T-helper 1 cell (primary cell): Measurements from ENCODE around the gene CACNA2D1.

Experiments used
- DNase-seq, 5 donors: peaks; one replicate each; pipeline ENCODE4 v3.0.0-alpha.2; 2012 to 2020
- total RNA-seq, 4 donors: gene quantifications; one replicate each; lab custom pipeline; 2026; lab: John Stamatoyannopoulos, UW

The CACNA2D1 gene
- total RNA-seq = 0 to 0.54 (median 0) reads per million in 4 donors

DNA sequence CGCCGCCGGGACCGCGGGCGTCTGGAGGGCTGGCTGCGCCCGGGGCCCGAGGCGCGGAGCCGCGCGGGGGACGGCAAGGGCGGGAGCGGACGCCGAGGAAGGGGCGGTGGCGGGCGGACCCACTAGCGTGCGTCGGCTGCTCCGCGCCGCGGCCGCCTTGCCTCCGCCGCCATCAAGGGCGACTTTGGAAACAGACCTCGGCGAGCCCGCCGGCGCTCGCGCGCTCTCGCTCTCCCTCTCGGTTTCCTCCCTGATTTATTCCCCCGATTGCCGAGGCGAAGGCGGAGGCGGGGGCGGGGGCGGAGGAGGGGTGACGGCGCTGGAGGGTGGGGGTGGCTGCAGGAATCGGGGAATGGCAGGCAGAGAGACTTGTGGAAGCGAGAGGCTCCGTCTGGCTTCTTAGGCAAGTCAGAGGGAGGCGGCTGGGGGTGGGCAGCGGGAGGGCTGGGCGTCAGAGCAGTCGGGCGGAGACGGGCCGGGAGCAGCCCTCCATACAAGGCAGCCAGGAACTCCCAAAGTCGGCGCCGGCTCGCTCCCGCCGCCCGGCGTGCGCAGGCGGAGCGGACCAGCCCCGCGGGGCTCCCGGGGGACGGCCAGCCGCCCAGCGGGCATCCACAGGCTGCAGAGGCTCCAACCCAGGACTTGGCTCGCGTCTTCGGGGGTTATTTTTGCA is at the start of gene CACNA2D1:
CACNA2D1 (minus strand) TSS at position 231 of the 673 bp plus-strand sequence.
- no peak for DNase-seq

DNA sequence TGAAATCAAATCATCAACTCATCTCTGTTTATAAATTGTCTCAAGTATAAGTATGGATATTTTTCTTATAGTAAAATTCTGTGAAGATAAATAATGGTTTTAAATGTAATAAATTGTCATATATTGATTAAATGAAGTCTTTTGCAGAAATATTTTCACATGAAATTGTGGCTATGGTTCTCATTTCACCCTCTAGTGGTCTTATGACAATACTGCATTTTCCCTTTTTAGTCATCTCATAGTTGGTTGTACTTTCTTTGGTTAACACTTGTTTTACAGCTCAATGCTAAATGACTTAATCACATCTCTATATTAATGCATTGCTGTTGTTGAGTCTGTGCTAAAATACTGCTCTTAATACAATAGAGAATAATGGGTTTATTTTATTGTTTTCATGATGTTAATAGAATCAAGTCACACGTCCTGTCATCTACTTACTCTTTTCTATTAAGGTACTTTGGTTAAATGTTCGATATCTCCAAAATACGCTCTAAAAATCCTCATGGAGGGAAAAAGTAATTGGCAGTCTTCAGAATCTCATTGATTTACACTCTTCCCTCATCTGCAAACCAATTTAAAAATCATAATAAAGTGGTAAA is 38.0 kb upstream of the CACNA2D1 start:
- peak in 1 of 5 donors; percentile 0 for DNase-seq

DNA sequence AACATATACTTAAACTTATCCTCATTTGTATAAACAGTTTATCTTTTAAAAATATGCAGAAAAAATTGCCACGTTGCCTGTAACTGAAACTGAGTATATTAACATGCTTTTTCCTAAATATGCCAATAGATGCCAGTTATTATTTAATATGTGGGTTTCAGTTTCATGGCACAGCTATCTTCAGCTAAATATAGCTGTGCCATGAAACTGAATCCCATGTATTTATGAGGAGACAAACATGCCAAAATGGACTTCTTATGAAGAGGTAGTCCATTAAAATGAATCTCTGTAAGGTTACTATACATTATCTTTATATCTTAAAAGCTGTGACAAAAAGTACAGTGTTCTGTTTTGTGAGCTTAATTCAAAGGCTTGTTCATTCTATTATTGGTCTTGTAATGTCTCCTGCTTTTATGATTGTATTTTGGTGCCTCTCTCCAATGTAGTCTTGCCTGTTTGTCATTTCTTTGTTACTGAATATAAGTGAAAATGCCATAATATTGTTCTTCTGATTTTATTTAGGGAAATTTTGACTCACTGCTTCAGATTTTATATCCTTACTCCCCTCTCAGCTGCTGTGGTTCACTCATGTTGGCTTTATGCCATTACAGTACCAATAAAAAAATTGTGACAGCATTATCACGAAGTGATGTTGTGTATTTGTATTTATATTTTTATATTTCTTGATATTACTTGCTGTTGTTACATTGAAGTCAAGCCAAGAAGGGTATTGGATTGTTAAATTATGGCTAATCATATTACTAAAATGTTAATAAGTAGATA is 34.3 kb upstream of the CACNA2D1 start:
- no peak for DNase-seq

DNA sequence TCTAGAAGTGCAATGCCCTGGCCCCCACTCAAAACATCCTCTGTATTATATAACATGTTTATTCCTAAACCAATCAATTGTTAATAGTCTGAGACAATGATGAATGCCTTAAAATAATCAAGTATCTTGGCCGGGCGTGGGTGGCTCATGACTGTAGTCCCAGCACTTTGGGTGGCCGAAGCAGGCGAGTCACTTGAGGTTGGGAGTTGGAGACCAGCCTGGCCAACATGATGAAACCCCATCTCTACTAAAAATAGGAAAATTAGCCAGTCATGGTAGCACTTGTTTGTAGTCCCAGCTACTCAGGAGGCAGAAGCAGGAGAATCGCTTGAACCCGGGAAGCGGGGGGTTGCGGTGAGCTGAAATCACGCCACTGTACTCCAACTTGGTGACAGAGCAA is 29.4 kb upstream of the CACNA2D1 start:
- DNase-seq = no peak

DNA sequence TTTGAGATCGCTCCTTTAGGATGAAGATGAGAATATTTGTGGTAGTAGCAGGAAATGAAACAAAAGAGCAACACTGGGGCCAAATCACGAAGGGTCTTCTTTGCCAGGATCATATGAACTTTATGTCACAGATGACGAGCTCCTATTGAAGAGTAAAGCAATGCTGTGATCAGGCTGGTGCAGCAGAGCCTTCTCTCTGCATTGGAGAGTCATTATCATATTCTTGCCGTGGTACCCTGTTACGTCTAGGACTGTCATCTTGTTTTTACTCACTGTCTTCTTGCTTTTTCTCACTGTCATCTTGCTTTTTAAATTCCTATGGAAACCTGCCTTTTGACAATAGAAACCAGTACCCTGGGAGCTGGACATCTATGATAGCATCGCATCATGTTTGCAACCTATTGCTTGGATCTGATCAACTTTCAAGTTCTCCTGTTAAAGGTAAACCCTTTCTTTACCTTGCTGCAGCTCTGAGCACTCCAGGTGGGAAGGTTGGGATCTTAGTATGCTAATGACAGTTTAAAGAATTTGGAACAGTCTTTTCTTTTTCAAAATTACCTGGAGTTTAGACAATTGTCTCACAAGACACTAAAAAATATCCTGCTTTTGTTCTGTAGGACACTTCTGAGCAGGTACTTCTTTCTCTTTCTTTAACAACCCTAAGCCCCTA is 27.9 kb upstream of the CACNA2D1 start:
- no peak for DNase-seq

DNA sequence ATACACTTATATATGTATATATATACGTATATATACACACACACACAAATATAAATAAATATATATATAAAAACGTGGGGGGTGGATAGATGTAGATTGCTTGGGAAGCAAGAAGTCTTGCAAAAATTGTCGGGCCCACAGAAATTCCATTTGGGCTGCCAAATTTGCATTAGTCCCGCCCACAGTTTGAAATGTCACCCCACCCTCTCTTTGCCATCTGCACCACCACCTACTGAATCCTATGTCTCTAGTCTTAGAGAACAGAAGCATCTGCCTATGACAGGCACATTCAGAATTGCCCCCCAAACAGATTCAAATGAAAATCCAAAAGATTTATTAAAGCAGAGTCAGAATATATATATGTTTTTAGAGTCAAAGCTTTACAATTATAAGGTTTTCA is 25.6 kb upstream of the CACNA2D1 start:
- no peak for DNase-seq

DNA sequence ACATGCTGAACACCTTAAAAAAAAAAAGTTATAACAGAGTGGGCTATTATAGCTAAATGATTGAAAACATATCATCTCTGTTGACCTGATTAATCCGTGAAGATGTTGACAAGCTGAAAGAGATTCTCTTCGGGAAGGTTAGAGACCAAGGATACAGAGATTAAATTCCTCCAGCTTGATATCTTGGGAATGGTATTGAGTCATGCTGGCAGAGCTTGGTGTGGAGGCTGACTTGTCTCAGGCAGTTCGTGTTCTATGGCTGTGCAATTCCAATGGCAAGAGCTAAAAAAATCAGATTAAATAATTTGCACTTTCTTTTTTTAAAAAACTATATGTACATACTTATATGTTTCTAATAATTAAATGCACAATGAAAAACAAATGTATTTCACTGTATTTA is 24.9 kb upstream of the CACNA2D1 start:
- no peak for DNase-seq

DNA sequence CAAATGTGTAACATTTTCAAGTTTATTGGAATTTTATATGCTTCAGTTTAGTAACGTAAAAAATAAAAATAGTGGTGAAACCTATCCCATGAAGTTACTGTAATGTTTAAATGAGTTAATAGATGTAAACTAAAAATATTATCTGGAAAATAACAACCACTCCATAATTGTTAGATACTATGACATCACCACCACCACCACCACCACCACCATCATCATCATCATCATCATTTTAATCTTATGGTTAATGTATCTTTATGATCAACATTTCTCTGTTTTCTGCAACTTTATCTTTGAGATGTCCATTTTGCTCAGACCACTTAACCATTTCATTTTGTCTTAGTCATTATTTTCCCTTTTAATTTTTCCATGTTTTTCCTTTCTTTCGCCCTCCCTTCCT is 23.4 kb upstream of the CACNA2D1 start:
- no peak for DNase-seq

DNA sequence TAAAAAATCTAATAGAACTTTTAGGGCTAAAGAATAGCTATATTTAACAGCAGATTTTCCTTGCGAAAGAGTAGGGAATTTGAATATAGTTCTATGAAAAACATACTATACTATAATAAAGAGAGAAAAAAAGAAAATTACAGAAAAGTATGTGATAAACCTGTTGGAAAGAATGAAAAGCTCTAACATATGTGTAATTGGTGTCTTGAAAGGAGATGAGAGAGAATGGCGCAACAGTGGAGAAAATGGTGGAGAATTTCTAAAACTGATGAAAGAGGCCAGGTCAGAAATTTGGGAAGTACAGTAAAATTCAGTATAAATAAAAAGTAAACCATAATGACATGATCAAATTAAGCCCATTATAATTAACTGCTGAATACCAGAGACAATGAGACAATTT is 20.8 kb upstream of the CACNA2D1 start:
- no peak for DNase-seq

DNA sequence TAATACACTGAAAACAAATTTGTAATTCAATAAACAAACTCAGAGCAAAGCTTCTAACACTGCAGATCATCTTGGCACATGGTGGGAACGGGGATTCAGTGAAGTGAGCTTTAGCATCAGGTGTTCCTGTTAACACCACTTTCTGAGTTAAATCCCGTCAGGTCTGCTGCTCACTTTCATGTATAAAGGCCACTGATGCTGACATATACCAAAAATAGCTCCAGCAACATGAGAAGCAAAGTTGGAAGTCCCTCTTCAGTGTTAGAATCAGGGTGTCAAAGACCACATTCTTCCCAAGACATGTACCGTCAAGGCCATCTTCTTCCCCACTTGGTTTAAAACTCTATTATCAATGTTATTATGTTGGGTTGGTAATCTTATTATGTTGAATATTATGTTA is 11.7 kb upstream of the CACNA2D1 start:
- DNase-seq = no peak

DNA sequence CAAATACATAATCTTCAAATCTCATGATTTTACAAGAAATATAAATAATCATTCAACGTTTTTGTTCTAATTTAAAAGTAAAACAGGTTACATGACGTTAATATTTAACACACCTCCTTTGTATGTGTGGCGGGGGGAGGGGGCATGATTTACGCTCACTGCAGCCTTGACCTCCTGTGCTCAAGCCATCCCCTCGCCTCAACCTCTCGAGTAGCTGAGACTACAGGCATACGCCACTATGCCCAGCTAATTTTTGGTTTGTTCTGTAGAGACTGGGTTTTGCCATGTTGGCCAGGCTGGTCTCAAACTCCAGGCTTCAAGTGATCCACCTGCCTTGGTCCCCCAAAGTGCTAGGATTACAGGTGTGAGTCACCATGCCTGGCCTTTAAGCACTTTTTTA is 7.2 kb upstream of the CACNA2D1 start:
- no peak for DNase-seq

DNA sequence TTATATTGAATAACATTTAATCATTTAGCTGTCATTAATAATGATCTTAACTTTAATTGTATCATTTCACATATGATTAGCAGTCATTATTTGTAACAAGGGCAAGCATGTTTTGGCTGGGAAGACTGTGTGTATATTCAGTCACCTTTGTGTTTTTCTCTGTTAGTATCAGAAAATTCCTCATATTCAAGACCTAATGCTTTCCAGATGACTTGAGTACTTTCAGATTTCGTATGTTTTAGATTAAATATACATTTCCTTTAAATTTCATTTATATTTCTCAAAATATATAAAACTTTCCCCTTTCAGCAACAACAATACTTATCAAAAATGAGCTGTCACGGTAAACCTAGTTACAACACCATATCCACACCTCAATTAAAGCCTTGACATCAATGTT is 6.3 kb upstream of the CACNA2D1 start:
- no peak for DNase-seq

DNA sequence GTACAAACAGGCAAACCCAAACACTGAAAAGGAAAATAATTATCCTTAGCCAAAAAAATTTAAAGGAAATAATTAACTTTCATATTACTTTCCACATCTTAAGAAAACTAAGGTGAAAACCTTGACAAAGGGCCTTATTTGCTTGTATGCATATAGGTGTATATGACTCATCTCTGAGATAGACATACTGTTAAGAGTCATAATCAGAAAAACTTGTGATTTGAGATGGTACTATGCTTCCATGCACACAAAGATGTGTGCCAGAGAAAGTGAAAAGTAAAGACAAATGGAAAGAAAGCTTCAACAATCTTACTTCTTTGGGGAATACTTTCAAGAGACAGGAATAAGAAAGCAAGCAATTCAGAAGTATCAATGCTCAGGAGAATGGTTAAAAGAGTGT is 3.3 kb upstream of the CACNA2D1 start:
- no peak for DNase-seq

DNA sequence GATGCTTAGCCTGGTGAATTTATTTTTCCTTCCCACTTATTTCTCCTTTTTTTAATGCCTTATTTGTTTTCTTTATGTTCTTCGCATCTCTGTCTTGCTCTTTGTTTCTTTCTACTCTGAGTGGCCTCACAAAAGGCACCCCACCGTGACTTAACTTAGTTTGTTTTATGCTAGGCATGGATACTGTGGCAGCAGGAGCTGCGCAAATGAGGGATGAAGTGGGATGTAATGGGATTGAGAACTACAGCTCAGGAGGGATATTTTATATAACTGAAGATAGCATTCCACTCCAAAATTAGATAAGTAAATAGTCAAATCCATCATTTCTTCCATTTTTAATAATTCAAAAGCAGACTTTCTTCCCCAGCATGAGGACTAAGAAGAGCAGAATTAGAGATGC is 1.7 kb upstream of the CACNA2D1 start:
- DNase-seq = no peak

DNA sequence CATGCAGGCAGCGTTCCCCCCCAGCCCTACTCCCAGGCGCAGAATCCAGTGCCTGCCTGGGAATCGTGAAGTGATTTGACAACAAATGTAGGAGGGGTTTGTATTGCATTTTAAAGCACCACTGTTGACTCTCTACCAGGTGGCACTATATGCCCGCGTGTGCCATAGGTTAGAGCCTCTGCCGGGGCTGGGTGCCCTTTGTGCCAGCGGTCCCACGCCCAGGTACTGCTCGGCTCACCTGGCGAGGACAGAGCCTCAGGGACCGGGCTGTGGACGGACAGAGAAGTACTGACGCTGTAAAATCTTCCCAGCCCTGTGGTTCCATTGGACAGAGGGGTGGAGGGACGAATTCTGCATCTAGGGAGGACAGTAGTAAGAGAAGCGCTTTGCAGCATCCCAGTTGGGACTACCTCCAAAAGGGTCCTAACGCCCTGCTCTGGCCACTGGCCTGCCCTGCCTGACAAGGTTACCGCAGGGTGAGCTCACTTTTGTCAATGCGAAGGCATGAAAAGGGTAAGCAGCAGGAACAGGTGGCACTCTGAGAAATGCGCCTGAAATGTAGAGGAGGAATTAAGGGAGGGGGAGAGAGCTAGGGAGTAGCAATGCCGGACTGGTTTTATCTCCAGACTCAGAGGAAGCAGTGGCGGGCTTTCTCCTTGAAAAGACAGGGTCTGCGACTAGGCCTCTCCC is 788 bp upstream of the CACNA2D1 start:
- no peak for DNase-seq

DNA sequence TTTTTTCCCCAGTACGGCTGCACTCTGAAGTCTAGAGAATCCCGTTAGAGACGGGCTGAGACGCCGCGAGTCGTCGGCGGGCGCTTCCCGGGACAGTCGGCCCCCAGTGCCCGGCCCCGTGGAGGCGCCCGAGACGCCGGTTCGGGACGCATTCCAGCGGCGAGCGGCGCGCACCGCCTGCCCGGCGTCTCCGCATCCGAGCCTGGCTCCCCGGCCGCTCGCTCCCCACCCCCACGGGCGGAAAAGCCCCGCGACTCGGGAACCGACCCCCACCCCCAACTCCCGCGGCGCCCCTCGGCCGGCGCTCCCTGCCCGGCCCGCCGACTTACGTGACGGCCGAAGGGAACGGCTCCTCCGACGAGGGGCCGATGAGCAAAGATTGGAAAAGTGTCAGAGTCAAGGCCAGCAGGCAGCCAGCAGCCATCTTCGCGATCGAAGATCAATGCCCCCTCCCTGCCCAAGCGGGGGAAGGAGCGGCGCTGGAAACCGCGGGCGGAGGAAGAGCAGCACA is 486 bp downstream of the CACNA2D1 start:
- no peak for DNase-seq

DNA sequence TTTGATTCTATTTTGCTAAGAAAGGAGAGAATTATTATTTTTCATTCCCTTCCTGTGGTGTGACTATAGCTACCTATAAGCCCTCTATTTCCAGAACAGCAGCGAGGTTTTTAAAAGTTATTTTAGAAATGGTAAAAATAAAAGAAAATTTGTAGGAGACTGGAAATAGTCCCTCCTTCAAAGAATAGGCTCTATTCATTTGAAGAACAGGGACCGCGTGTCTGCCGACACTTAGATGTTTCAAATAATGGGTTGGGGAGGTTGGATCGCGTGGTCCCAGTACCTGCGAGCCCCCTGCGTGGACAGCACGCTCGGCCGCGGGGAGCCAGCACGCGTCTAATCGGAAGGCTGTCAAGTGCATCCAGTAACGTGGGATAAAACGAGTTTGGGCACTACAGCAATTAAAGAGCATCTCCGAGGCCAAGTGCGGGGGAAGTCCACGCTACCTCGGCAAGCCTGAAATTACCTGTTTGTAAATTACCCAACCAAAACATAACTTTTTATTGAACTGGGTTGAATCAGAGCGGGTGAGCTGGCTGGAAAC is 1.0 kb downstream of the CACNA2D1 start:
- DNase-seq = no peak

DNA sequence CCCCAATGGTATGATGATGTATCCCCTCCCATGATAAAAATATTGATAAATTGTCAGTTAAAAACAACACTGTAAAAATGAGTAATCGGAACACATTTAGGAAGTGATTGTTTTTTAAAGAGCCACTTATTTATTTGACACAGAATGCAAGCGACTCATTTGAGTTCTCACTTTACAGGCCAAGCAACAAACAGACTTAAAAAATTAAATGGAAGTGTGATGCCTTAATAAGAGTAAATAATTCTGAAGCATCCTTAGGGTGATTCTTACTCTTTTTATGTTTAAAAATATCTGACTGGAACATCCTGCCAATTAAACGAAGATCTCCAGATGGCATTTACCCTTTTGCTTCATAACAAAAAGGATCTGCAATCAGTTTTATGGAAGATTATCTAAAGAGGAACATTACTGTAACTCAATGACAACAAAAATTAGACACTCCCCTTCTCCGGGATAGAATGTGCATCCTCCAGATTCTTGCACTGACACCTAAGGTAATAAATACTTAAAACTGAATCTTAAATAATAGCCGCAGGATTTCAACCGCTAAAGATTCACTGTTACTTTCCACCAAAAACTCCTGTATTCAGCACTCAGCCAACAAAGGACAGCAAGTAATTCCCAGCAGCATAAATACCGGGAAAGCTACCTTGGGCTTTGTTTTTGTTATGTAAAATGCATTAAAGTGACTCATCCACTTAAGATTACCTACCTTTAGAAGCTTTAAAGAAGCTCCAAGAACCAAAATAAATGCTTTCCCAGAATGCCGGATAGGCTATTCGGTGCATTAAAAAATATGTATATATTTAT is 1.7 kb downstream of the CACNA2D1 start:
- DNase-seq = no peak

DNA sequence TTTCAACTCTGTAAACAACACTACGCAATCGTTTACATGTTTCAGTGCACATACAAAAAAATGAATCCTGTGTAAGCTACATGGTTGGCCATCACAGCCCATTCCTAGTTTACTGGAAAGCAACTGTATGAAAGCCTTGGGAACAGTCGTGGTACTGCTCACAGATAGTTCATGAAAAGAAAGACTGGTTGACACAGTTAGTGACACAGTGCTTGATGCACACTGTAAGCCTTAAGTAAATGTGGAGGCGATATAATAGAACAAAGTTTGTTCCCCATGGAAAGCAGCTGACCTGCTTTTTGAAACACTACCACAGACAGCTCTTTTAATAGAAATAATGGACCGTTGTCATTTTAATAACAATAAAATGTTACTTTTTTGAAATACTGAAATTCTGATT is 5.1 kb downstream of the CACNA2D1 start:
- DNase-seq = no peak

DNA sequence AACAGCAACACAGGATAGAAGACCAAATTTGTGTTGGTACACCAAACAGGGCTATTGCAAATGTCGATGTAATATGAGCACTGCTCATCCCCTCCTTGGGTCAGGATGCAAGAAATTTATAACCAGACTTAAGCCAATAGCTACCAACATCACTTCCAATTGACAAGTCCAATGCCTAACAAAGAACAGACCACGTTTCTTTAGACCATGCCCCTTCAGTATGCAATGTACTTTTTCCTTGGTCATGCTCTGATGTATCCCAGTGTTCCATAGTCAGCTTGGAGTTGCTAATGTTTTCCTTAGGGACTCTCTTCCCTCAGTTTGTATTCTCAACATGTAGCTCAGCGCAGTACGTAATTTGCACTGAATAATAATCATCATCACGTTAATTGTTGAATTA is 7.8 kb downstream of the CACNA2D1 start:
- no peak for DNase-seq

DNA sequence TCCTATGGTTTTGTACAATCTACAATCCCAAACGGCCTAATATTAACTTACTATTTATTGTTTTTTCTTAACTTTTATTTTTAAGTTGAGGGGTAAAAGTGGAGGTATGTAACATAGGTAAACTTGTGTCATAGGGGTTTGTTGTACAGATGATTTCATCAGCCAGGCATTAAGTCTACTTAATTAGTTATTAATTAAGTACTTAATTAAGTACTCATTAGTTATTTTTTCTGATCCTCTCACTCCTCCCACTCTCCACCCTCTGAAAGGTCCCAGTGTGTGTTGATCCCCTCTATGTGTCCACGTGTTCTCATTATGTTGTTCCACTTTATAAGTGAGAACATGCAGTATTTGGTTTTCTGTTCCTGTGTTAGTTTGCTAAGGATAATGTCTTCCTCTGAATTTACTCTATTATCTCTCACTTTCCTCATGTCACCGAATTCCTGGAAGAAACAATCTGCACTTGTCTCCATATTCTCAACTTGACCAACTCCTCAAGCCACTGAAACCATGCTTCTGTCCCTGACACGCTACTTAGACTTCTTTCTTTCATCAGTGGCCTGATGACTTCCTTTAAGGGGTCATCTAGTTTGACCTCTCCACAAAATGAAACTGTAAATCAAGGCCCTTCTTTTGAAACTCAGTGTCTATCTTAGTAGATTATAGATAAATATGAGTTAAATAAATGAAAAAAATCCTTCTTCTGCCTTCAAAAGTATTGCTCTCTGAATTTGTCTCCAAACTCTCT is 9.1 kb downstream of the CACNA2D1 start:
- no peak for DNase-seq
